Fibroblast of lung (primary cell): ENCODE measurements around the gene DES. TPM values are rescaled to one million over a fixed set of nuclear protein-coding genes. Genes with fewer than 3 reads are reported as not detected.
A peak's percentile ranks its signal among the peaks of the same experiment; 100 is the strongest.

ENCODE experiments used
- DNase-seq, 2 donors: peaks; one replicate each; pipeline versions ENCODE4 v3.0.0 to v3.0.0-alpha.2; 2010; ENCODE audit warnings: low read depth in 2 of 2
- H2AFZ ChIP-seq: 2 replicates; pipeline ENCODE4 v1.5.1; 2012; ENCODE audit warnings: low read length, control low read depth, inconsistent platforms
- H3K27ac ChIP-seq: 2 replicates; pipeline ENCODE4 v1.5.1; 2011; ENCODE audit warnings: low read length, control low read depth; ENCODE audit not compliant: insufficient read depth
- H3K27me3 ChIP-seq: 2 replicates; pipeline ENCODE4 v1.5.1; 2011; ENCODE audit warnings: mild to moderate bottlenecking, low read length; ENCODE audit not compliant: control insufficient read depth, insufficient read depth
- H3K36me3 ChIP-seq: 2 replicates; pipeline ENCODE4 v1.5.1; 2011; ENCODE audit warnings: low read length; ENCODE audit not compliant: control insufficient read depth, insufficient read depth
- H3K4me1 ChIP-seq: 2 replicates; pipeline ENCODE4 v1.5.1; 2011; ENCODE audit warnings: low read length; ENCODE audit not compliant: control insufficient read depth, insufficient read depth; ENCODE audit errors: extremely low read depth
- H3K4me2 ChIP-seq: 2 replicates; pipeline ENCODE4 v1.5.1; 2011; ENCODE audit warnings: low read length, control low read depth; ENCODE audit not compliant: insufficient read depth; ENCODE audit errors: extremely low read depth
- H3K4me3 ChIP-seq, 4 experiments: fragments of 200-600 bp in 1 of 4; sonication (generic) in 1 of 4; replicated peaks in 1 of 4; 2 replicates each; pipeline ENCODE4 v1.5.1; 2011 to 2016; ENCODE audit warnings: low read length in 4 of 4, low read depth in 3 of 4, mild to moderate bottlenecking in 3 of 4, control low read depth in 2 of 4, inconsistent platforms in 1 of 4, mixed read lengths in 1 of 4; ENCODE audit not compliant: insufficient read depth in 1 of 4; ENCODE audit errors: control extremely low read depth in 1 of 4
- H3K79me2 ChIP-seq: 2 replicates; pipeline ENCODE4 v1.5.1; 2012; ENCODE audit warnings: mild to moderate bottlenecking, low read length, inconsistent platforms; ENCODE audit not compliant: control insufficient read depth, insufficient read depth
- H3K9ac ChIP-seq: 2 replicates; pipeline ENCODE4 v1.5.1; 2011; ENCODE audit warnings: mild to moderate bottlenecking, low read length, control low read depth; ENCODE audit not compliant: insufficient read depth
- H3K9me3 ChIP-seq: 2 replicates; pipeline ENCODE4 v1.5.1; 2012; ENCODE audit warnings: low read depth, low read length; ENCODE audit not compliant: control insufficient read depth, insufficient read depth
- H4K20me1 ChIP-seq: 2 replicates; pipeline ENCODE4 v1.5.1; 2011; ENCODE audit warnings: low read length; ENCODE audit not compliant: control insufficient read depth, insufficient read depth; ENCODE audit errors: extremely low read depth
- EZH2 ChIP-seq: IDR thresholded peaks from 2 replicates; pipeline ENCODE4 v1.5.1; 2012; ENCODE audit warnings: low read length, control low read depth, mild to moderate bottlenecking; ENCODE audit errors: missing control alignments
- polyA minus RNA-seq: library from RNA; depleted of rRNA, polyadenylated mRNA; stranded (reverse); fragments of >200 nt; gene quantifications from 2 replicates; pipeline ENCODE4 v1.2.3, GENCODE V29; 2011; ENCODE audit warnings: low replicate concordance
- polyA plus RNA-seq, 2 donors: library from polyadenylated mRNA; depleted of rRNA in 1 of 2; stranded (reverse) in 1 of 2; unstranded in 1 of 2; fragments of >200 nt; gene quantifications; 2 replicates each; pipeline ENCODE4 v1.2.1, GENCODE V29; 2011 to 2012; ENCODE audit warnings: missing spikeins in 1 of 2
- total RNA-seq: library from RNA; depleted of rRNA; stranded (reverse); fragments of >200 nt; gene quantifications from 2 replicates; pipeline ENCODE4 v1.2.1, GENCODE V29; 2014
- TF ChIP-seq, protein P1 (sequence below), 2 donors: IDR thresholded peaks in 1 of 2; conservative IDR thresholded peaks in 1 of 2; 1 replicate in 1 of 2; 2 replicates in 1 of 2; pipeline ENCODE4 v1.5.1; 2011 to 2012; ENCODE audit warnings: low read length in 2 of 2, control low read depth in 1 of 2, inconsistent platforms in 1 of 2, low read depth in 1 of 2, mild to moderate bottlenecking in 1 of 2

Gene DES
- total RNA-seq: 34.7 and 69.3 TPM in 2 replicates
- 3.8 and 11.0 TPM in 2 replicates for polyA plus RNA-seq
- 2.6 and 8.2 TPM in 2 replicates for polyA plus RNA-seq (2012)
- 9.5 and 11.6 TPM in 2 replicates for polyA minus RNA-seq

- H3K4me3 ChIP-seq: peak within 1 kb of the TSS in 1 of 4 experiments; percentile 14
- no peaks in the 10 kb centered on the region for H3K9me3 ChIP-seq
- H3K27me3 ChIP-seq: peaks cover 11% of the 10 kb centered on the region
- no peaks in the 10 kb centered on the region for H3K36me3 ChIP-seq
- peak; percentile 65 for TF ChIP-seq EZH2
- TF ChIP-seq, protein P1, sequence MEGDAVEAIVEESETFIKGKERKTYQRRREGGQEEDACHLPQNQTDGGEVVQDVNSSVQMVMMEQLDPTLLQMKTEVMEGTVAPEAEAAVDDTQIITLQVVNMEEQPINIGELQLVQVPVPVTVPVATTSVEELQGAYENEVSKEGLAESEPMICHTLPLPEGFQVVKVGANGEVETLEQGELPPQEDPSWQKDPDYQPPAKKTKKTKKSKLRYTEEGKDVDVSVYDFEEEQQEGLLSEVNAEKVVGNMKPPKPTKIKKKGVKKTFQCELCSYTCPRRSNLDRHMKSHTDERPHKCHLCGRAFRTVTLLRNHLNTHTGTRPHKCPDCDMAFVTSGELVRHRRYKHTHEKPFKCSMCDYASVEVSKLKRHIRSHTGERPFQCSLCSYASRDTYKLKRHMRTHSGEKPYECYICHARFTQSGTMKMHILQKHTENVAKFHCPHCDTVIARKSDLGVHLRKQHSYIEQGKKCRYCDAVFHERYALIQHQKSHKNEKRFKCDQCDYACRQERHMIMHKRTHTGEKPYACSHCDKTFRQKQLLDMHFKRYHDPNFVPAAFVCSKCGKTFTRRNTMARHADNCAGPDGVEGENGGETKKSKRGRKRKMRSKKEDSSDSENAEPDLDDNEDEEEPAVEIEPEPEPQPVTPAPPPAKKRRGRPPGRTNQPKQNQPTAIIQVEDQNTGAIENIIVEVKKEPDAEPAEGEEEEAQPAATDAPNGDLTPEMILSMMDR (conservative IDR thresholded peaks at IDR 0.05 in 1 of 2, IDR thresholded peaks at IDR 0.05 in 1 of 2; ENCODE audit: low read depth in 1 of 2, low read length in 2 of 2): no peak
- H3K4me1 ChIP-seq: no peaks in the 10 kb centered on the region
- no peak within 1 kb of the TSS for H2AFZ ChIP-seq
- no peaks in the 10 kb centered on the region for H4K20me1 ChIP-seq
- H3K4me2 ChIP-seq: no peak within 1 kb of the TSS
- no peak within 1 kb of the TSS for H3K9ac ChIP-seq
- H3K79me2 ChIP-seq: no peaks in the 10 kb centered on the region
- DNase-seq: peak in 1 of 2 donors; percentile 42
- H3K27ac ChIP-seq: no peak within 1 kb of the TSS
Observed at GRCh38 chr2:219418155-219419011, at the start of gene DES. Gene DES (plus strand): TSS chr2:219418377. CDS start chr2:219418463, 86 bp downstream.

DNA sequence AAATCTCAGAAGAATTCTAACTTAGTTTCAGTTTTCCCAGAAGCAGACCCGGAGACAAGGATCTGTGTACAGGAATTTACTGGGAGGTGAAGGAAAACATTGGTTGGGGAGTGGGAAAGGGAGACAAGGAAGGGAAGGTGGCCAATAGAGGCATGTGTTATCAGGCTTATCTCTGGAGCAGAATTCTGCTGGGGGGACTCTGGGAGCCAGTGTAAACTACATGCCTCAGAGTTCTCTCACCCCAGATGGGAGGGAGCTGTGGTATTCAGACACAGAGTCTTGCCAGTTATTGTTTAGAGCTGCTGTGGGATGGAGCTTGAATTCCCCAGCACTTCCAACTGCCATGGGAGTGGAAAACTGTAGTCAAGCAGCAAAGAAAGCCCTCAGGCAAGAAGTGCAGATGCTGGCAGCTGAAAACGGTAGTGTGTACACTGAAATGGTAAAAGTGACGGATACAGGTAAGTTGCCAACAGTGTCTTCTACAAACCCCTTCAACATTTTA lies 49.4 kb upstream of the DES start:
- H2AFZ ChIP-seq: no peak overlapping the region
- H3K79me2 ChIP-seq: no peaks in the 10 kb centered on the region
- H3K9me3 ChIP-seq: no peaks in the 10 kb centered on the region
- H3K4me3 ChIP-seq: peak overlapping the region in 2 of 4 experiments; percentile 17 to 25
- peak overlapping the region; percentile 39 for H3K4me2 ChIP-seq
- H3K9ac ChIP-seq: no peak overlapping the region
- H4K20me1 ChIP-seq: no peaks in the 10 kb centered on the region
- TF ChIP-seq EZH2: no peak
- TF ChIP-seq, protein P1 (conservative IDR thresholded peaks at IDR 0.05 in 1 of 2, IDR thresholded peaks at IDR 0.05 in 1 of 2; ENCODE audit: low read depth in 1 of 2, low read length in 2 of 2): no peak
- no peaks in the 10 kb centered on the region for H3K36me3 ChIP-seq
- H3K27ac ChIP-seq: no peak overlapping the region
- H3K27me3 ChIP-seq: no peaks in the 10 kb centered on the region
- DNase-seq: peak; percentile 78 to 96
- peaks cover 6% of the 10 kb centered on the region for H3K4me1 ChIP-seq

DNA sequence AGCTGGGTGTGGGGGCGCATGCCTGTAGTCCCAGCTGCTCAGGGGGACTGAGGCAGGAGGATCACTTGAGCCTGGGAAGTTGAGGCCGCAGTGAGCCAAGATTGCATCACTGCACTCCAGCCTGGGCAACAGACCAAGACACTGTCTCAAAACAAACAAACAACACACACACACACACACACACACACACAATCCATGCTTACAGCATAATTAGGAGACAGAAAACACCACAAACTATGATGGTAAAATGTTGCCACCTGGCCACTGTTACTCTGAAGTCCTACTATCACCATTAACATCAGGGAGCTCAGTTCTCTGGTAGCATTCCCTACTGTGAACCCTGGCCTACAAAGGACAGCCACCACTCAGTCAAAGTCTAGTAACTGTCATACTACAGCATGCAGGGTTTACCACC lies 48.7 kb upstream of the DES start:
- H3K4me1 ChIP-seq: peaks cover 6% of the 10 kb centered on the region
- H3K4me3 ChIP-seq: no peak overlapping the region
- no peak for TF ChIP-seq EZH2
- TF ChIP-seq, protein P1 (conservative IDR thresholded peaks at IDR 0.05 in 1 of 2, IDR thresholded peaks at IDR 0.05 in 1 of 2; ENCODE audit: low read depth in 1 of 2, low read length in 2 of 2): no peak
- no peak overlapping the region for H2AFZ ChIP-seq
- DNase-seq: peak; percentile 74 to 86
- H3K79me2 ChIP-seq: no peaks in the 10 kb centered on the region
- no peaks in the 10 kb centered on the region for H3K36me3 ChIP-seq
- no peaks in the 10 kb centered on the region for H3K27me3 ChIP-seq
- H3K4me2 ChIP-seq: peak overlapping the region; percentile 13
- H4K20me1 ChIP-seq: no peaks in the 10 kb centered on the region
- no peaks in the 10 kb centered on the region for H3K9me3 ChIP-seq
- no peak overlapping the region for H3K27ac ChIP-seq
- no peak overlapping the region for H3K9ac ChIP-seq
